NT2/D1 (cell line): ENCODE data around the gene MYO5C.

ENCODE experiments used
- SUZ12 ChIP-seq: IDR thresholded peaks from 2 replicates; pipeline ENCODE4 v1.6.1; 2011; ENCODE audit not compliant: insufficient read length, insufficient read depth; ENCODE audit errors: extremely low read depth
- YY1 ChIP-seq: IDR thresholded peaks from 2 replicates; pipeline ENCODE4 v1.6.1; 2011; ENCODE audit not compliant: insufficient read length, insufficient read depth
- ZNF274 ChIP-seq: IDR thresholded peaks from 2 replicates; pipeline ENCODE4 v1.6.1; 2011; ENCODE audit warnings: mild to moderate bottlenecking, low read depth, low read length

- TF ChIP-seq YY1 (no peak), ZNF274 (no peak), SUZ12 (no peak)
Observed at GRCh38 chr15:52317688-52318087, 22.1 kb upstream of the MYO5C start.
